OCI-LY1 (cell line): Measurements from ENCODE around the gene ZACN.

Experiments
- H2AFZ ChIP-seq: fragments of 200-600 bp; sonication (generic), shearing (Covaris generic); 2 replicates; pipeline ENCODE4 v1.6.0; 2014; ENCODE audit warnings: antibody characterized with exemption, mild to moderate bottlenecking, low read length
- H3F3A ChIP-seq: fragments of 200-600 bp; sonication (generic), shearing (Covaris generic); 2 replicates; pipeline ENCODE4 v1.6.0; 2014; ENCODE audit warnings: mild to moderate bottlenecking, antibody characterized with exemption, low read length, moderate library complexity; ENCODE audit not compliant: insufficient read depth
- H3K27ac ChIP-seq: fragments of 200-600 bp; sonication (generic); 2 replicates; pipeline ENCODE4 v1.5.1; 2014; ENCODE audit warnings: low read length, mixed run types, mild to moderate bottlenecking, low read depth; ENCODE audit not compliant: poor library complexity, severe bottlenecking
- H3K27me3 ChIP-seq: fragments of 200-600 bp; sonication (generic); 2 replicates; pipeline ENCODE4 v1.6.0; 2014; ENCODE audit warnings: antibody characterized with exemption, mild to moderate bottlenecking, low read length, moderate library complexity; ENCODE audit not compliant: insufficient read depth
- H3K36me3 ChIP-seq: fragments of 200-600 bp; sonication (generic); 2 replicates; pipeline ENCODE4 v1.6.1; 2014; ENCODE audit warnings: mild to moderate bottlenecking, antibody characterized with exemption, low read length, moderate library complexity, mixed read lengths; ENCODE audit not compliant: insufficient read depth
- H3K4me1 ChIP-seq: fragments of 200-600 bp; sonication (generic); 2 replicates; pipeline ENCODE4 v1.5.1; 2014; ENCODE audit warnings: mild to moderate bottlenecking, low read length, moderate library complexity; ENCODE audit not compliant: insufficient read depth, severe bottlenecking
- H3K4me2 ChIP-seq: fragments of 200-600 bp; sonication (generic), shearing (Covaris generic); 2 replicates; pipeline ENCODE4 v1.6.1; 2014; ENCODE audit warnings: low read length
- H3K4me3 ChIP-seq: fragments of 200-600 bp; sonication (generic); 2 replicates; pipeline ENCODE4 v1.5.1; 2014; ENCODE audit warnings: low read length, low read depth, mild to moderate bottlenecking, mixed read lengths; ENCODE audit not compliant: poor library complexity, severe bottlenecking
- H3K79me2 ChIP-seq: fragments of 200-600 bp; shearing (Covaris generic); 2 replicates; pipeline ENCODE4 v1.6.1; 2016; ENCODE audit warnings: mixed run types, low read length, mixed read lengths; ENCODE audit not compliant: insufficient read depth
- H3K9ac ChIP-seq: fragments of 200-600 bp; sonication (generic), shearing (Covaris generic); 2 replicates; pipeline ENCODE4 v1.6.1; 2014; ENCODE audit warnings: mild to moderate bottlenecking, low read length, mixed read lengths
- H3K9me2 ChIP-seq: fragments of 200-600 bp; sonication (generic), shearing (Covaris generic); 2 replicates; pipeline ENCODE4 v1.6.1; 2014; ENCODE audit warnings: low read depth, mild to moderate bottlenecking, low read length, mixed read lengths
- H3K9me3 ChIP-seq: fragments of 200-600 bp; shearing (Covaris generic); 2 replicates; pipeline ENCODE4 v1.6.1; 2014; ENCODE audit warnings: low read length, mixed read lengths
- H4K20me1 ChIP-seq: fragments of 200-600 bp; sonication (generic), shearing (Covaris generic); 2 replicates; pipeline ENCODE4 v1.6.0; 2016; ENCODE audit warnings: mild to moderate bottlenecking, low read length; ENCODE audit not compliant: insufficient read depth
- EZH2 ChIP-seq: fragments of 200-600 bp; sonication (generic), shearing (Covaris generic); IDR thresholded peaks from 2 replicates; pipeline ENCODE4 v1.8.0; 2017; ENCODE audit warnings: borderline replicate concordance, mixed run types, mild to moderate bottlenecking, antibody characterized with exemption, low read length, moderate library complexity, mixed read lengths
- TF ChIP-seq, protein P1 (sequence below): fragments of 200-600 bp; sonication (generic), shearing (Covaris generic); IDR thresholded peaks from 2 replicates; pipeline ENCODE4 v1.5.1; 2017; ENCODE audit warnings: mild to moderate bottlenecking, antibody characterized with exemption, low read length, moderate library complexity, mixed read lengths

ZACN gene

DNA sequence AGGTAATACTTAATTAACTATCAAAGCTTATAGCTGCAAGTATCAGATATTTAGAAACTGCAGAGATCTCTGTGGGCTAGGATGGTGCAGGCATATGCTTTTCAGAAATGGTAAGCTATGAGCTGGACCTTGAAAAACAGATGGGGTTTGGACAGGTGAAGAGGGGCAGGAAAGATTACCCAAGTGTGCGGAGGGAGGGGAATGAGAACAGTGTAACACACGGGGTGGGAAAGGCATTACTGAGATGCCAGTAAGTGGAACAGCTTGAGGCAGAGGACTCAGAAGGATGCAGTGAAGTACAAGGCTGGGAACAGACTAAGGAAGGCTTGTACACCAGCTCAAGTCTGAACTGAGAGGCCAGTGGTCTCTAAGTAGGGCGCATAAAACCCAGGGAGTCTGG, 29.7 kb upstream of the ZACN start:
- no peak overlapping the region for H3K4me2 ChIP-seq
- no peaks in the 10 kb centered on the region for H3K79me2 ChIP-seq
- no peaks in the 10 kb centered on the region for H3K27me3 ChIP-seq
- no peak for TF ChIP-seq EZH2
- TF ChIP-seq, protein P1, sequence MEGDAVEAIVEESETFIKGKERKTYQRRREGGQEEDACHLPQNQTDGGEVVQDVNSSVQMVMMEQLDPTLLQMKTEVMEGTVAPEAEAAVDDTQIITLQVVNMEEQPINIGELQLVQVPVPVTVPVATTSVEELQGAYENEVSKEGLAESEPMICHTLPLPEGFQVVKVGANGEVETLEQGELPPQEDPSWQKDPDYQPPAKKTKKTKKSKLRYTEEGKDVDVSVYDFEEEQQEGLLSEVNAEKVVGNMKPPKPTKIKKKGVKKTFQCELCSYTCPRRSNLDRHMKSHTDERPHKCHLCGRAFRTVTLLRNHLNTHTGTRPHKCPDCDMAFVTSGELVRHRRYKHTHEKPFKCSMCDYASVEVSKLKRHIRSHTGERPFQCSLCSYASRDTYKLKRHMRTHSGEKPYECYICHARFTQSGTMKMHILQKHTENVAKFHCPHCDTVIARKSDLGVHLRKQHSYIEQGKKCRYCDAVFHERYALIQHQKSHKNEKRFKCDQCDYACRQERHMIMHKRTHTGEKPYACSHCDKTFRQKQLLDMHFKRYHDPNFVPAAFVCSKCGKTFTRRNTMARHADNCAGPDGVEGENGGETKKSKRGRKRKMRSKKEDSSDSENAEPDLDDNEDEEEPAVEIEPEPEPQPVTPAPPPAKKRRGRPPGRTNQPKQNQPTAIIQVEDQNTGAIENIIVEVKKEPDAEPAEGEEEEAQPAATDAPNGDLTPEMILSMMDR = no peak
- H3K9me2 ChIP-seq = no peaks in the 10 kb centered on the region
- H3K9me3 ChIP-seq = no peaks in the 10 kb centered on the region
- peaks cover 6% of the 10 kb centered on the region for H3K4me1 ChIP-seq
- no peaks in the 10 kb centered on the region for H3F3A ChIP-seq
- peaks cover 84% of the 10 kb centered on the region for H3K36me3 ChIP-seq
- H3K27ac ChIP-seq = no peak overlapping the region
- no peak overlapping the region for H2AFZ ChIP-seq
- H3K4me3 ChIP-seq = no peak overlapping the region
- no peak overlapping the region for H3K9ac ChIP-seq
- no peaks in the 10 kb centered on the region for H4K20me1 ChIP-seq

DNA sequence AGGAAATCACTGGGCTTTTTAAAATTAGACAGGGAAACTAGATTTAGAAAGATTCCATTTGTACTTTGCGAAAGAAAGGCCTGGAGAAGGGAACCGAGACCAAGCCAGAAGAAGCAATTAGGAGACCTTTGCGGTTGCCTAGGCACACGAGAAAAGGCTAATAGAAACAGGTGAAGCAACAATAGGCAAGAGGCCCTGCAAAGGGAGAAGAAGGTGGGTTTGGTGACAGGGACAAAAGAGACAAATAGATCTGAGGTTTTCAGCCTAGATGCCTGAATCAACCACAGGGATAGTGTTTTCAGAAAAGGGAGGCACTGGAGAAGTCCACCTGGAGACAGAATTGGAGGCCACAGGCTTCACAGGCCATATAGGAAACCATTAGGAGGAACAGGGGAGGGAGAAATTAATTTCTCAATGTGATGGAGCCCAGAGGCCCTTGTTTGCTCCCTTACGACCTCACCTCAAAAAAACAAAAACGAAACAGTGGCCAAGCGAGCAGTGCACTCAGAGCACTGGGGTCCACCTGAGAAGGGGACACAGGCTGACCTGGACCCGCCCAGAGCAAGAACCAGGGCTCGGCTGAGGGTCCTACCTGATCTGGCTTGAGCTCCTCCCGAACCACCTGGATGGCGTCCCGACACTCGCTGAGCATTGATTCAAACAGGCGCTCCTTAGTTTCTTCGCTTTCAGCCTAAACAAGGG, 29.0 kb upstream of the ZACN start:
- no peaks in the 10 kb centered on the region for H3F3A ChIP-seq
- no peak overlapping the region for H3K4me3 ChIP-seq
- peaks cover 6% of the 10 kb centered on the region for H3K4me1 ChIP-seq
- peaks cover 81% of the 10 kb centered on the region for H3K36me3 ChIP-seq
- H3K79me2 ChIP-seq = no peaks in the 10 kb centered on the region
- H3K9me2 ChIP-seq = no peaks in the 10 kb centered on the region
- no peak overlapping the region for H3K4me2 ChIP-seq
- H3K27me3 ChIP-seq = no peaks in the 10 kb centered on the region
- TF ChIP-seq EZH2 = no peak
- TF ChIP-seq, protein P1 = no peak
- H4K20me1 ChIP-seq = no peaks in the 10 kb centered on the region
- no peak overlapping the region for H3K9ac ChIP-seq
- H3K27ac ChIP-seq = no peak overlapping the region
- no peak overlapping the region for H2AFZ ChIP-seq
- H3K9me3 ChIP-seq = no peaks in the 10 kb centered on the region

DNA sequence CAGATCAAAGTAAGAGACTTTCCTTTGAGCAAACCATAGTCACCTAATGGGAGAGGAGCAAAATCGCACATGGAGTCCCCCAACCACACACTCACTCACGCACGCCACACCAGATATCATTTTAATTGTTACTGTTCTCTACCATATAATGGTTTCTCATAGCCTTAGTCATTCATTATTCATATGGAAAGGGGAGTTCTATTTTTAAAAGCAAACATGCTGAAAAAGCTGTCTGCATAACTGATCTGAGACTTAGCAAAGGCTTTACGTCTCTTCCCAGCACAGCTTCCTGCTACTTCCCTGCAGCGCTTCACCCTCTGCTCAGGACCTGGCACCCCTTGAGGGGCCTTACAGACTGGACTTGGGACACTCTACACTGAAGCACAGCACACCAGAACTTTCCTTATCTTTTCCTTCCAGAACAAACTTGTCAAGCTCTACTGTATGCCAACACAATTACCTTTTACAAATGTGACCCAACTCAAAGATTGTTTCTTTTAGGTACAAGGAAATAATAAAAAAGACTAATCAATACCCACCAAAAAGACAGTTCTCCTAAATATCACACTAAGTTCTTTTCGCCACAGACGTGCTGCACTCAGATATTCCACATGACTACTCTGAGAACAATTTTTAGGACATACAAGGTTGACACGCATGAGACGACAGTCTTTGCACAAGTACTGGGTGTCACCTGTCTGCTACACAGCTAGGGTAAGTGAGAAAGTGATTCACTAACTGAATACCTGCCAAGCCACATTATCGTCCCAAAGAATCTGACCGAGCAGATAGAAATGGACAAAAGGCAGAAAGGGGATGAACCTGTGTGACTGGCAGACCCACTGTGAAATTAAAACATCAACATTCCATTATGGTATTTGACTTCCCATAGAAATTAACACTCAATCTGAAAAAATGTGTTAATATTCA, 28.2 kb upstream of the ZACN start:
- Histone ChIP-seq H3F3A (no peaks in the 10 kb centered on the region), H4K20me1 (no peaks in the 10 kb centered on the region), H3K79me2 (no peaks in the 10 kb centered on the region), H3K9ac (no peak overlapping the region), H3K9me3 (no peaks in the 10 kb centered on the region), H3K27ac (no peak overlapping the region), H3K27me3 (no peaks in the 10 kb centered on the region), H3K36me3 (peaks cover 74% of the 10 kb centered on the region), H3K4me1 (peaks cover 6% of the 10 kb centered on the region), H3K9me2 (no peaks in the 10 kb centered on the region), H2AFZ (no peak overlapping the region), H3K4me2 (no peak overlapping the region), H3K4me3 (no peak overlapping the region)
- TF ChIP-seq EZH2 = no peak
- TF ChIP-seq, protein P1 = no peak
